ENCODE measurements around the gene CDKAL1. TPM values are rescaled to one million over a fixed set of nuclear protein-coding genes. Genes with fewer than 3 reads are reported as not detected.
A peak's percentile ranks its signal among the peaks of the same experiment; 100 is the strongest.

The CDKAL1 gene
- total RNA-seq, 1 donor from 2014 or later: 11.8 TPM

DNA sequence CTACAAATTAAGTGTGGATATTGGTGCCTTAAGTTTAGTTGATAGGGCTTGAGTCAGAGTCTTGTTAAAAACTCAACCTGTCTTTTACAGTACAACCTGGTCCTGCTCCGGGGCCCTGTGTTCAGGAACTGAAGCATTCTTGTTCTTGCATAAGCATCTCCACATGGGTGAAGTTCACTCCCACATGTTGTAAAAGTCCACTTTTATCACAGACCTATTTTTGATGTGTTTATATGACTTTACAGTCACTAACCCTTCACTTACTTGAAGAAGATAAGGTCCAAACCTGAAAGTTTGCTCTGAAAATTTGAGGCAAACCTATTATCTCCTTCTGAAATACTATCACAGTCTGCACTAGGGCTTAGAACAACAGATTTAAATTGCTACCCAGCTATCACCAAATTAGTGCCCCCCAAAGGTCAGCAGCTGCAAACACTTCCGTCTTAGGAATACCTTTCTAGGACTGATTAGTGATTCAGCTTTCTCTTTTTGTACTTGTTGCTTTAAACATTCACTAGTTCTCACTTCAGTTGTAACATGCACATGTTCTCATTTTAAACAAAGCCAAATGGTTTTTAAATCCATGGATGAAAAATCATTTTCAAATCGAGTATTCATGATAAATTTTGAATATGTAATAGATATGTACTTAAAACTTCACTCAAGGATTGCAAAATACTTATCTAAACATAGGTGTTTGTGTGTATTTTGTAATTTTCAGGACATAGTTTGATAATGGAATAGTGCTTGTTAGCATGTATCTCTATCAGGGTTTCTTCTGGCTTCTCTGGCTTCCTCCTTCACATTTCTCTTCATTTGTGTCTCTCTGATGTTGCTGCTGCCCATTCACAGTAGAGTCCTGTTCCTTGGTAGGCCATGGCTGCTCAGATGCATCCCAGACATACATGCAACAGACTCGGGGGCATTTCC lies 589.5 kb downstream of the CDKAL1 start:
- DNase-seq (ENCODE audit: low read depth): no peak

DNA sequence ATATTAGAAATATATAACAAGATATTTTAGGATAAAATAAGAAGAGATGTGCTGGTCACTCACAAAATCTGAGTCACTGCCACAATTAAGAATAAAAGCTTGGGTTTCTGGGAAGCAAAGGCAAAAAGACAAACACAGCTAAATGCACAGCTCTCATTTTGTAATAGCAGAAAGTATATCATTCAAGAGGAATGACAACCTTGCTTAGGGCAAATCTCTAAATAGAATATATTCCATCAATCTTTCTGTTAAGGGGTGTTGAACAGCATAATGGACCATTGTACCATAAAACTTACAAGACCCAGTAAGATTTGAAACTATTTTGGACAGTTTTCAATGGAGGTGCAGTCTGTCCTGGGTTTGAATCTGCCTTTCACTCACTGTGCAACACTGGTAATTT lies 594.3 kb downstream of the CDKAL1 start:
- no peak for DNase-seq (ENCODE audit: low read depth)

GRCh38 chr6:21131406-21131805 lies 597.1 kb downstream of the CDKAL1 start:
- no peak for DNase-seq (ENCODE audit: low read depth)

GRCh38 chr6:21132446-21132845 lies 598.2 kb downstream of the CDKAL1 start:
- DNase-seq (ENCODE audit: low read depth): no peak

- peak; percentile 32 for DNase-seq (ENCODE audit: low read depth)
Observed at GRCh38 chr6:21132856-21133838, 598.9 kb downstream of the CDKAL1 start.

GRCh38 chr6:21133901-21134300 lies 599.6 kb downstream of the CDKAL1 start:
- DNase-seq (ENCODE audit: low read depth): no peak

DNA sequence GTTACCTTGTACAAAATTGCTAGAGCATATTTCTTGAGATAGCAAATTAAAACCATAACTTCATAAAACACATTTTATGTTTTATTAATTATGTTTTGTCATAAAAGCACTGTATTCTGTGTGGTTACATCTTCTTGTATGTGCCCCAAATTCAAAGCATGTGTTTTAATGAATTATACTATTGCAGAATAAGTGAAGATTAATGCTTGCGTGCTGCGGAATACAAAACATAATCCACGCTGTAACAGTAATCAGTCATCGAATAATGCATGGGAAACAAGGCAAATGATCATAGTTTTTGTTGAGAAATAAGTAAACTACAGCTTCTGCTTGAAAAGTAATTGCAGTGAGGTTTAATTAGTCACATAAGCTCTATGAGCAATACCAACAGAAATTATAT lies 600.1 kb downstream of the CDKAL1 start:
- DNase-seq (ENCODE audit: low read depth): no peak

- no peak for DNase-seq (ENCODE audit: low read depth)
Observed at GRCh38 chr6:21135484-21136013, 601.3 kb downstream of the CDKAL1 start.

GRCh38 chr6:21137700-21138335 lies 603.6 kb downstream of the CDKAL1 start:
- peak; percentile 27 for DNase-seq (ENCODE audit: low read depth)

DNA sequence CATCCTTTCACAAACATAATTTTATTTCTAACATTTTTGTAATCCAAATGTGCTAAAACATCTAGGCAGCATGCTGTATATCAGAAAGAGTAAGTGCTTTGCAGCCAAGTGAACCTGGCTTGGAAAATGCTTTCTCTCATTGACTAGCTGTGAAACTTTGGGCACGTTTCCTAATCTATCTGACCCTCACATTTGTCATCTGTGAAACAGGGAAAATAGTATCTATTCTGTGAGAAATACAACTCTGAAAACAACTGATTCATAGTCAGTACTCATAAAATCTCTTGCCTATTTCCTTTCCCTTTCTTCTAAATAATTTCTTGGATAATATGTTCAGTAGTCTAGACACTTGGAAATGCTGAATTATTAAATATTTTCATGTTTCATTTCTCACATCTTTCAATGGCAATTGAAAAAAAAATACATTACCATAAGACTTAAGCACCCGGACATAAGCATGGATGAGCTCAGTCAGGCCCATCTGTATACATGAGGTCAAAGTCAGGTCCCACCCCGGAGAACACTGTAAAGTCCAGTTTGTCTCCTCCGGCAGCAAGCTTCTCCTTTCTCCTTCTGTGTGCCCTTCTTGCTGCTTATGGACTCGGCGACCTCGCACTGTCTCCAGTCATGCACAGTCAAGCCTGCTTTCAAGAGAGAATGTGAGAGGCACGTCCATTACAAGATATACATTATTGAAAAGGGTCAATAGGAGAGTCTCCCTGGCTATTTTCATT lies 604.2 kb downstream of the CDKAL1 start:
- peak; percentile 15 for DNase-seq (ENCODE audit: low read depth)

DNA sequence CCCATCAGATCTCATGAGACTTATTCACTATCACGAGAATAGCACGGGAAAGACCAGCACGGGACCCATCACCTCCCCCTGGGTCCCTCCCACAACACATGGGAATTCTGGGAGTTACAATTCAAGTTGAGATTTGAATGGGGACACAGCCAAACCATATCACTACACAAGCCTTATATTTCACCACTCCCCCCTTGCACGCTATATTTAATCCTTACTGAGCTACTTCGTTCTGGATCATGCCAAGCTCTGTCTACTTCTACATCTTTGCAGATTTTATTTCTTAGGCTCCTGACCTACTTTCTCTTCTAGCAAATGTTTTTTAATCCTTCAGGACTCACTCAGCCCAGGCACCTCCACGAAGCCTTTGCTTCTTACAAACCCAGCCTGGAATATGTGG lies 606.7 kb downstream of the CDKAL1 start:
- DNase-seq (ENCODE audit: low read depth): no peak

DNA sequence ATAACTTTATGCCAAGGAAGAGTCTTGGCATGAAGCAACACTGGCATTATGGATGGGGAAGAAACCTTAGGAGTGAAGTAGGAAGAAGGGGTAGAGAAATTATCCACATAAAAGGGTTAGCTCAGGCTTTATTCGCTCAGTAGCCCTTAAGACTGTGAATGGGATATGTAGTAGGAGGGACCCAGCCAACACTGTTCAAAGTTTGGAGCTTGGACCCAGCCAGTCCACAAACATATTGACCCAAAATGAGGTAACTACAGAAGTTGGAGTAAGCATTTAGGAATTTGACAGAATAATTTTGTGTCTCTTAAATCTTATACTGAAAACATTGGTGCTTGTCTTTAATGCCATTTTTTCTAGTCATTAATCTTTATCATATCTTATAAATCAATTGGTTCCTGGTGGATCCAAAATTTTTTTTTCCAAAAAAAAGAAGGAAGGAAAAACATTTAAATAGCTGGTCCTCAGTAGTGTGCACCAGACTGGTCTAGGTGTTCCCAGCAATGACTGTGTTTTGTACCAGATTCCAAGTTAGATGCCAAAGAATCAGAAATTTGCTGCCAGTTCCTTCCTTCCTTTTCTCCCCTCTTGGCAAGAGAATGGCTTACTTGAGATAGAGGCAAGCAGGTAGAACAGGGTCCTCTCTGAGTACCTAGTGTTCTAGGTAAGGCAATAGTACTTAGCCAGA lies 607.5 kb downstream of the CDKAL1 start:
- no peak for DNase-seq (ENCODE audit: low read depth)

DNA sequence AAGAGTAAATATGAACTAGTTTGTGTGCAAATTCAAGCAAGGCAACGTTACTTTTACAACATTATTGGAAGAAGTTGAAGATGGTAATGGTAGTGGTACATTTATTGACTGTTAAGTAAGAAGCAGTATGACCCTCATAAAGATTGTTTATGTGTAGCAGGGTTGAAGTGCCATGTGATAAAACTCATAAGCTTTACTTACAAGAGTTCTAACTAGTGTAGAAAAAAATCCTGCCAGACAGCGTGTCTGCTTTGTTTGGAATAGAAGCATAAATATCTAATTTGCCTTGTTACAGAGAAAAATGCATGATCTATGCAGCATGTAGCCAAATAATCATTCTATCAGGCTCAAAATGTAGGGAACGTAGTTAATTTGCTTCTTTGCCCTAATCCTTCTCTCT lies 608.5 kb downstream of the CDKAL1 start:
- DNase-seq (ENCODE audit: low read depth): no peak

DNA sequence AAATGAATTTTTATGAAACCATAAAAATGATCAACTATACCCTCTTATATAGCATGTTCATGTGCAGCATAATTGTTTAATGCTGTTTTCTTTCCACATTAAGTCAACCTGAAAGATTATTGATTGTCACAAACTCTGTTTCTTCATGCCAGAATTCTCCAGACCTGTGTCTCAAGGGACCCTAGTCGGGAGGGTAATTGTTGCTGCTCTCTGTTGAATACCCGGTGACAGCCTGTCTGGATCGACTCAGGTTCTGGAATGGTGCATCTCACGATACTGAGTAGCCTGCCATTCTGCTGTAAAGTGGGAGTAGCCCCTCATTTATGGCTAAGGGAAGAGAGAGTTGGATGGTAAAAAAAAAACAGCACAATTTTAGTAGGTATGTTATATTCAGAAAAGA lies 609.4 kb downstream of the CDKAL1 start:
- DNase-seq (ENCODE audit: low read depth): no peak

DNA sequence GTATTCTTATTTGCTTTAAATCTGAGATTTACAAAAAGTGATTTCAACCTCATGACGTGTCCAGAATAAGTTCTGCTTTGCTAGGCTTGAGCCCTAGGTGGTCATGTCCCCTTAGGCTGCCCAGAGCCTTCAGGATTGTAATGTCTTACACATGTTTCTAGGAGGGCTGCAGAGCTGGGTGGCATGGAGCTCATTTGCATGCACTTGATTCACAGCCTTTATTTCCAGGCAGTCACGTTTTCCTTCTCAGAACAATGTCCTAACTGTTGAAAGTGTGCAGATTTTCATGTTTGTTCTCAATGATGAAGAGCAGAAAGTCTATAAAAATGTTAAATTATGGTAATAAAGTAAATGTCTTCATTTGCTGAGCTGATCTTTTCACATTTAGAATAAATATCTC lies 610.7 kb downstream of the CDKAL1 start:
- no peak for DNase-seq (ENCODE audit: low read depth)

DNA sequence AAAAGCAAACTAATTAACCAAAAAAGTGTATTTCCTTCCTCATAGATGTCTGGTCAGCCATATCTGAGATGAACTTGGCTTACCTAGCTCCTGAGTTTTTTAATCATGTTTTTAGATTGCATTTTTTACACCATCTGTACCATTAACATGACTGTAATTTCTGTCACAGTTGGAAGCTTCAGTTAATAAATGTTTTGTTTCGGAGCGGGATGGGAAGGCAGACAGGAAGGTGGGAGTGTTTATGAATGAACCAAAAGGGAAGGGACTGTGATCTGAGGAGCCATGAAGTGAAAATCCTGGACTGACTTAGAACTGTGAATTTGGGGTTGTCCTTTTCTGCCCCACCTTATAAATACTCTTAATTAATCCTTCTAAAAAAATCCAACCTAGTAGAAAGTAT lies 613.7 kb downstream of the CDKAL1 start:
- no peak for DNase-seq (ENCODE audit: low read depth)

- DNase-seq (ENCODE audit: low read depth): no peak
Observed at GRCh38 chr6:21149470-21149869, 615.2 kb downstream of the CDKAL1 start.

- no peak for DNase-seq (ENCODE audit: low read depth)
Observed at GRCh38 chr6:21150667-21151066, 616.4 kb downstream of the CDKAL1 start.

DNA sequence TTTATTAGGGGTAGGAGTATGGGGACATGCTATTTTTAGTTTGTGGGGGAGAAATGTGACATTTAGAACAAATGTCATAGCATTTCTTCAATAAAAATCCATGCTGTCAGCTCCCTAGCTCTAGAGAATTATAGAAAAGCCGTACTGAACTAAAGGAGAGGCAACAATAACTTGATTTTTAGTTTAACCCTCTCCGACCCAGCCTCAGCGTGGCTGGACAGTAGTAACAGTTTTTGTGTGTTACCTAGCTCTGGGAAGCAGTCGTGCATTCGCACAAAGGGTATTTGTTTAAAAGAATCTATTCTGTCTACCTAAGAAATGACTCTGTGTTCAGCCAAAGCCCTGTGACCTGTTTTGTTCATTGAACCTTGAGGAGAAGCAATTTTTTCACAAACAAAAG lies 616.9 kb downstream of the CDKAL1 start:
- no peak for DNase-seq (ENCODE audit: low read depth)

DNA sequence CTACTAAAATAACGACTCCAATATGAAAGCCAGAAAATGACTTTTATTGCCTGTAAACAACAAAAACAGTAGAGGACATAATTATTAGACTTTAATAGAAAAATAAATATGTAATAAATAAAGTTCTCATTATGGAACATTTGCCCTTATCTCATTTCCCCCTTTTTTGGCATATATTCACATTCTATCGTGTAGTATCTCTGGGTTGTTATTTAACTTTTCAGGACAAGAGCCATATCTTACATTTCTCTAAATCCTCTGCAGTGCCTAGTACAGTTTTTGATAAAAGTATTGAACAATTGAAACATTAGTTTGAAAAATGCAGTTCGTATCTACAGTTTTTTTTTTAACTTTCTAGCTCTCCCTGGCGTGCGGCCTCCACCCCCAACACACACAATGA lies 617.3 kb downstream of the CDKAL1 start:
- no peak for DNase-seq (ENCODE audit: low read depth)

Measured in myocyte (in vitro differentiated cells).